GM18526 (cell line): ENCODE results near the gene AKNA.

Experiments
- POLR2A ChIP-seq: IDR thresholded peaks from 3 replicates; pipeline ENCODE4 v1.6.1; 2011; ENCODE audit not compliant: insufficient read length; ENCODE audit errors: extremely low read depth

AKNA gene

DNA sequence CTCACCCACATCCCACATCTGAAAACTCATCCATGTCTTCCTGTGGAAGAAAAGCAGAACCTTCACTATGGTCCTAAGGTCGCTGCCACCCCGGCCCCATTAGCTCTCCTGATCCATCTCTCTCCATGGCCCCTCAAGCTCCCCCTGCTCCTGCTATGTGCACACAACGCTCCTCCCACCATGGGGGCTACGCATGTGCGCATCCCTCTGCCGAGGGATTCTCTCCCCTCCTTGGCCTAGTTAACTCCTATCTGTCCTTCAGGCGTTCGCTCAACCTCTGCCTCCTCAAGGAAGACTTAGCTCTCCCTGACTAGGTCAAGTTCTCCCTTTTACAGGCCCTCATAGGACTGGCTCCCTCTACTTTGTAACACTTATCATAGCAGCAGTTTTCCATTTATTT is 9.8 kb downstream of the AKNA start:
- no peak for TF ChIP-seq POLR2A

- TF ChIP-seq POLR2A = no peak
Measured at GRCh38 chr9:114376586-114377445, 11.0 kb downstream of the AKNA start.

- TF ChIP-seq POLR2A = no peak
Measured at GRCh38 chr9:114375386-114376175, 12.2 kb downstream of the AKNA start.

- no peak for TF ChIP-seq POLR2A
Measured at GRCh38 chr9:114374936-114375335, 12.8 kb downstream of the AKNA start.

- TF ChIP-seq POLR2A = no peak
Measured at GRCh38 chr9:114373960-114374730, 13.6 kb downstream of the AKNA start.

GRCh38 chr9:114372921-114373448 is 14.8 kb downstream of the AKNA start:
- peak; percentile 45 for TF ChIP-seq POLR2A

DNA sequence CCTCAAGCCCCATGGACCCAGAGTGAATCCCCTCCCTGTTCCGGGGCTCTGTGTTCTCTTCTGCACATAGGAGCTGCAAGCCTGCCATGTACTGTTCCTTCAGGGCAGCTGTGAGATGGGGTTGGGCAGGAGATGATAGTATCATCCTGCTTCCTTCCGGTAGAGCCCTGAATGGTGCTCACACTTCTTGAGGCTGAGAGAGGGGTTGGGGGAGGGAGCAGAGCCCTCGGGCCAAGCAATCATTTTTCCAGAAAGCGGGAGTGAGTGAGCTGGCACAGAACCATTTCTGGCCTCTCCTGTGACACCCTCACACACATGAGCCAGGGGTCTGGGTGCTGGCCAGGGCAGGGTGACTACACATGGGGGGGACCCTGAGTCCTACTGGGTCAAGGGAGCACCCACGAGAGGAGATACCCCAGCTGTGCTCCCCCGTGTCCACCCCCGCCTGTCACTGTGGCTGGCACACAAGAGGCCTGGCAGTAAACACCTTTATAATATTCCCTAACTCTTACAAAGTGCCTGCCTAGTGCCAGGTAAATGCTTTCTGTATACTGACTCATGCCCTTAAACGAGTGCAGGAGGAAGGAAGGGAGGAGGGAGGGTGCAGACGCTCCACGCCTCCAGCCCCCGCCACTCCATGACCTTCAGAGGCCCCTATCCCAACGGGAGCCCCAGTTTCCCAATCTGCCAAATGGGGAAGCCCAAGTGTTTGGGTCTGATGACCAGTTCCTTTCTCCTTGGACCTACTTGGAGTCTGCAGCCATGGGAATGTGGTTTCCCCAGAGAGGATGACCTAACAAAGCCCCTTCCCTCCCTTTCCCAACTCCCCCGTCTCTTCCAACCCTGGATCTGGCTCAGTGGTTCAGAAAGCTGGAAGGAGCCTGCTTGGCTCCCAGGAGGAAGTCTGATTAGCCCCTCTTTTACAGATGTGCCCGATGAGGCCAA is 15.5 kb downstream of the AKNA start:
- no peak for TF ChIP-seq POLR2A

DNA sequence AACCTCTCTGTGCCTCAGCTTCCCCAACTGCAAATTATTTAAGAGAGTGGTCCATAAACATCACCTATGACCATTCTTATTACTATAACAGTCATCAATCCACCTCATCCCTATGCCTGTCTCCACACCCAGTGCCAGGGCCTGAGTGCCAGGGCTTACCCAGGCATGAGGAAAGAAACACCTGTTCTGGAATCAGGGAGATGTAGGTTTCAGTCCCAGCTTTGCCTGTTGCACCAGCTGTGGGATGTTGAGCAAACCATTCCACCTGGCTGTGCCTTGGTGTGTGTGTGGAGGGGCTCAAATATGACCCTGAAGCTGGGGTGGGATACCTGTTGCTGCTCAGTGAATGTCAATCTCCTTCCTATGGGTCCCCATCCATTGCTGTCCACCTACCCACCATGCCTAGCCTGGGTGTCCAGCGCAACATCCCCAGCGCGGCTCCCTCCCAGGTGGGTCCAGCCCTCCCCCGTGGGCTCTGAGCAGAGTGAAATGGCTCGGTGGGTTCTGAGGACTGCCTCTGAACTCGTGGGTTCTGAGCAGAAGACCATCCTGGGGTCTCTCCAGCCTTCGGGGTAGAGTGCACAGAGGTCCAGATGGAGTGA is 16.3 kb downstream of the AKNA start:
- no peak for TF ChIP-seq POLR2A

DNA sequence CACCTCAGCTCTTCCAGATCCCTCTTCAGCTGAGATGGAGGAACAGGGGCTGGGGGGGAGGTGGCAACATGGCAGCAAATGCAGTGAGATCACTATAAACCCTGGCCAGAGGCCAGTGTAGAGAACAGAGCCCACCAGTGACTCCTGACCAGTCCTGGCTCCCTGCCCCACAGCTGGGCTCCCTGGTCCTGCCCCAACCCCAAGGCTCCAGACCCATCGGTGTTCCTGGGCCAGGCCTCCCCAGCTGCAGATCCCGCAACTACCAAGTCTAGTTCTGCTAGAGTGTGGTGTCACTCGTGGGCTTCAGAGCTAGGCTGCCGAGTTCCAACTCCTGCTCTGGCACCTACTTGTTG is 16.8 kb downstream of the AKNA start:
- no peak for TF ChIP-seq POLR2A

GRCh38 chr9:114370251-114370967 is 17.4 kb downstream of the AKNA start:
- TF ChIP-seq POLR2A = no peak

GRCh38 chr9:114369216-114370130 is 18.3 kb downstream of the AKNA start:
- no peak for TF ChIP-seq POLR2A
